NCI-H226 (cell line): Measurements from ENCODE around the gene TAF4B.
"Not testable (repeated sequence)": the region's sequence is repeated elsewhere in the genome, so short reads cannot be mapped to it uniquely, and the experiment has no call there.

Experiments used
- DNase-seq: peaks from one replicate; pipeline ENCODE4 v3.0.0-alpha.2; 2015

The TAF4B gene

GRCh38 chr18:26432651-26433424, 206.6 kb downstream of the TAF4B start:
- no peak for DNase-seq

- DNase-seq = no peak
These were observed 208.6 kb downstream of the TAF4B start for GRCh38 chr18:26434887-26435286.

- DNase-seq = no peak
These were observed 209.3 kb downstream of the TAF4B start for GRCh38 chr18:26435415-26436095.

GRCh38 chr18:26436176-26437051, 210.2 kb downstream of the TAF4B start:
- DNase-seq = peak; percentile 14

GRCh38 chr18:26437634-26438033, 211.4 kb downstream of the TAF4B start:
- DNase-seq = not testable (repeated sequence)

- no peak for DNase-seq
These were observed 212.7 kb downstream of the TAF4B start for GRCh38 chr18:26438980-26439379.

GRCh38 chr18:26439537-26439936, 213.3 kb downstream of the TAF4B start:
- DNase-seq = no peak

- DNase-seq = no peak
These were observed 214.4 kb downstream of the TAF4B start for GRCh38 chr18:26440644-26441043.
